Activated CD8-positive, alpha-beta memory T cell treated with anti-CD3 and anti-CD28 coated beads for 48 hours (primary cell): ENCODE data around the gene TMEM37.

ENCODE experiments used
- DNase-seq, 3 experiments: peaks; one replicate each; pipeline ENCODE4 v3.0.0-alpha.2; 2020; ENCODE audit warnings: low read depth in 2 of 3, low spot score in 2 of 3

The TMEM37 gene

GRCh38 chr2:119432851-119433522 lies 1.3 kb downstream of the TMEM37 start:
- no peak for DNase-seq

DNA sequence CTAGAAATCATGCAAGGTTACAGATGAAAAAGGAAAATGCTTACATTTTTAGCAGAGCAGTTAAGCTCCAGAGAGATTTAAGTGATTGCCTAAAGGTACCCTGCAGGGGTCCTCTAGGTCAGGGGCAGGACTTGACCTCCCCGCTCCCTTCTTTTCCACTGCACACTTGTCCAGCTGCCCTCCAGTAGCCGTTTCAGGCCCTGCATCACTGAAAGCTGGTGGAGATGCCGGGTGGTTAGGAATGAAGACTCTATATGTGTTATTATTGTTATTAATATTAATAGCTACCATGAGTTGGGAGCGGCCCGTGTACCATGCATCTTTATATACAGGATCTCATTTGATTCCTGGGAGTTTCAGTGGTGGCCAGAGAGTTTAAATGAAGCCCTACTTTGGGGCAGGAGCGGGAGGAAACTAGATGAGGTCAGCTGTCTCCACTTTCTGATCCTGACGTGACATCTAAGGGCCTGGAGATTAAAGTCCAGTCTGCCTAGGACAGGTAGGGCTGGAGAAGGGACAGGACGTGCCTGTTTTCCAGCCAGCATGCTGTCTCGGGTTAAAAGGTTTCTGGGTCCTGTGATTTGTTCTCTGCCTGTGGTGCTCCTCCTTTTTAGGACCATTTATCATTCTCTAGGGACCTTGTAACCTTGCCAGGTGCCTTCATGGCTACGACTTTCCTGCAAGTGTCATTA lies 2.1 kb downstream of the TMEM37 start:
- no peak for DNase-seq

DNA sequence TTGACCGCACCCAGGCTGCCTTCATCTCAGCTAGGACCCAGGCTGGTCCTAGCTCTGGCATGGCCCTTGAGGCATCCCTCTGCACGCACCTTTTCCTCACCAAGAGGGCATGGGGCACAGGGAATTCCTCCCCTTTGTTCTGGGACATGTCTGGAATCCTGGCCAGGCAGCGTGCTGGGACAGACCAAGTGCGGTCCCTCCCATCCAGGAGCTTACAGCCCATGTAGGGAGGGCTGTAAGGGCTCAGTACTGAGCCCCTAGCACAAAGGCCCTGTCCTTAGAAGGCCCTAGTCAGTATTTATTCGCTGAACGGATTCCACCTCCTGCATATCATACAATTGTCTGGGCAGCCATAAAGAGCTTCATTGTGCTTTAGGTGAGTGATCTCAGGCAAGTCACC lies 3.0 kb downstream of the TMEM37 start:
- DNase-seq = no peak

GRCh38 chr2:119435081-119435952 lies 3.7 kb downstream of the TMEM37 start:
- DNase-seq = no peak

DNA sequence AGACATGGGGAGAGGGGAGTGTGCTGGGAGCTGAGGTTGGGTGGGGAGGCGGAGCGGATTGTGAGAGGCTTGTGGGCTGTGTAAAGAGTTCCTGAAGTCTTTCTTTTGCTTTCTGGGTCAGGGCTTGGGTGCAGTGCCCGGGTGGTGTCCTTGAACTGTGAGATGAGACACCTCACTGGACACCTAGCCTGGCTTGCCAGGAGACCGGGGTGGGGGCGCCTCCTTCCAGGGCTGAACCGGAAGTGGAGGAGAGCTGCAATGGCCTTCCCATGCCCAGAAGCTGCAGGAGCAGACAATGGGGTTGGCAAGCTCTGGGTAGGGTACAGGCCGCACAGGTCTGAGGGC lies 4.3 kb downstream of the TMEM37 start:
- DNase-seq = no peak

- DNase-seq = no peak
These were observed 5.5 kb downstream of the TMEM37 start for GRCh38 chr2:119436993-119437772.

GRCh38 chr2:119438128-119438656 lies 6.5 kb downstream of the TMEM37 start:
- no peak for DNase-seq

- no peak for DNase-seq
These were observed 7.2 kb downstream of the TMEM37 start for GRCh38 chr2:119438726-119439284.

DNA sequence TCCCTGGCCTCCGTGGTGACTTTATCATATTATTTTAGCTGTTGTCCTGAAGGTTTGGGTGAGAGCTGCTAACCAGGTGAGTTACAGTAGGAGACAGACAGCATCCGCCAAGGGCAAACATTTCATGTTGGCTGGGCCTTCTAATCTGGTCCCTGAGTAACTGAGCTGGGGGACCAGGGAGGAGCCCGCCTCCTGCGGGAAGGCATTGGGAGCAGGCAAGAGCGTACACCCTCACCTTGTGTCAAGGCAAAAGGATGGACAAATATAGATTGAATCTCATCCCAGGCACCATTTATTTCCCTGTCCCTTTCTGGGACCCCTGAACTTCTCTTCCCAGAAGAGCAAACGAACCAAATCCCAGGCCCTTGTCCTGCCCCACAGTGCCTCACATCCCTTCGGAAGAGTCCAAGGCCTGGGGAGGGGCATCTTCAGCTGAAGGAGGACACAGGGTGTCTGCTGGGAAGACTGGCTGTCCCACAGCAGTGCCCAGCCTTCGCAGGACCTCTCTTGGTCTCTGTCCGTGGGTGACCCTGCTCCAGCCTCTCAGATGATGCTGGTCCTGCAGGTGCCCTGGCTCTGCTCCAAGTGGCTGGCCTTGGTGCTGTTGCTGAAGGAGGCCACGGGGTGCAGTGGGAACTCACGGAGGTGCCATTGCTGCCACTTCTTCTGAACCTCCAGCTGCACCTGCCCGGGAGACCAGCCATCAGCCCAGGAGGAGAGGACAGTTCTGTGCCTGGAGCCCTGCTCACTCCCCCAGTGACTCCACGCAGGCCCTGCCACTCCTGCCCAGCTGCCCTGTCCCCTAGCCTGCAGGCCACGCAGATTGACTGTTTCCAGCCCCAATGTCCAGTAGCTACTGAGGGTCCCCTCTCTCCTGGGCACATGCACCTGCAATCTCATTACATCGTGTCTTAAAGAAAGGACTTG lies 8.2 kb downstream of the TMEM37 start:
- no peak for DNase-seq

DNA sequence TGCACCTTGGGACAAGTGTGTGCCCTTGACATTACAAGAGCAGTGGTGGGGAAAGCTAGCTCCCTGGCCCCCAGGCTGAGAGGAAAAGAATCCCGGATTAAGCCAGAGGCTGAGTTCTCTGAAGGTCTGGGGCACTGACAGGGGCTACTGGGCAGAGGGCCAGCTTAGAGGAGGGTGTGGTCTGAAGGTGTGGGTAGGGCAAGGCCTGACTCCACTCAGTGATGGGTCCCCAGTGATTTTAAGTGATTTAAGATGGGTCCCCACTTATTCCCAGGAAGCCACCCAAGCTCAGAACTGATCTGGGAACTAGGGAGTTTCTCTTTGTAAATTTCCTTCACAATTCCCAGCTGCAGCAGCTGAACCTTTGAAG lies 8.8 kb downstream of the TMEM37 start:
- DNase-seq = no peak

GRCh38 chr2:119440873-119441272 lies 9.2 kb downstream of the TMEM37 start:
- DNase-seq = no peak

GRCh38 chr2:119441376-119442225 lies 9.9 kb downstream of the TMEM37 start:
- no peak for DNase-seq

DNA sequence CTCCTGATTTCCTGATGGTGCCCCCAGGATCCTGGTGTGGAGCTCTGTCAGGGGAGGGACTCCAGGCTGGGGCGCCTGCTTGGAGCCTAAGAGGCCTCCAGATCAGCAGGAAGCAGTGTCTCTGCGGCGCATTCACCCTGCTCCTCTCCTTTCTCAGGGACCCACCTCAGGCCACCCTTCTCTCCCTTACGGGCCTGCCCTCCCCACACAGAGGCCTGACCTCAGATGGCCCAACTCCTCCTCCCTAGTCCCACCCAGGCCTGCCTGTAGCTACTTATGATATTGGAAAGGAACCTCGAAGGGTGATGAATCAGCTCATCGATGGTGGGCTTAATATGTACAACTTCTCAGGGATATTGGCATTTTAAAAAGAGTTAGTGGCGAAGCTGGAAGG lies 10.6 kb downstream of the TMEM37 start:
- DNase-seq = no peak

- no peak for DNase-seq
These were observed 11.2 kb downstream of the TMEM37 start for GRCh38 chr2:119442850-119443249.

- DNase-seq = no peak
These were observed 14.4 kb downstream of the TMEM37 start for GRCh38 chr2:119446037-119446436.

- DNase-seq = no peak
These were observed 16.9 kb downstream of the TMEM37 start for GRCh38 chr2:119448427-119449141.

- no peak for DNase-seq
These were observed 17.9 kb downstream of the TMEM37 start for GRCh38 chr2:119449521-119449920.
